ENCODE measurements around the gene PDE11A.

The PDE11A gene

DNA sequence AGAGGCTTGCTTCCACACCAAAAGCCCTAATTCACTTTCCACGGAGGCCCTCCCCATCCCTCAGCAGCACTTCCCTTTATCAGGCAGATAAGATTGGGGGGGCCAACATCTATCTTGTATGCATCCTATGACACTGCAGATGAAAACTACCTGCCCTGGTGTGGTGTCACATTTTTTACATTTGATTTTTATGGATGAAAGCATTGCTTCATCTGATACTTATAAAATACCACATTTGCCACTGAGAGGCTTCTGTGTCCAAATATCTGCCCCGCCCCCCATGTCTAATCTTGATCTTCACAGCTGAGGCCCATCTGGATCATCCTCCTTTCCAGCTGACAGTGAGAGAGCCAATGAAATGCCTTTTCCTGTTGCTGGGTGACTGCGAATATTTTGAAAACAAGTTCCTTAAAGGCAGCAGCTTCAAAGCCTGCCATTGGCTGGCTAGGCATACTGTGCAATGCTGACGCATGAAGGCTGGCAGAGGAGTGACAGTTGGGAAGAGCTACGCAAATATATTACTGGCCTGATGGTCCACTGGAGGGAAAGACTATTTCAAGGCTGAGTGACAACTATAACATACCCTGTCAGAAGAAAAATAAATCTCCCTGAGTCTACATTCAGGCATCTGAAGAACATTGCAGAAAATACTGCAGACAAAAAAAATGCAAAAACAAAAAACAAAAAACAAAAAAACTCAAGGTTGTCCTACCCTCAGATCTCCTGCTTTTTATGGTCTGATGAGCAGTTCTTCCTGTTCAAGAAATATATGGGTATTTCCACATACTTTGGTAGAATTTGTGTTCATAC is 318.7 kb downstream of the PDE11A start:
- peak; percentile 86 for DNase-seq

DNA sequence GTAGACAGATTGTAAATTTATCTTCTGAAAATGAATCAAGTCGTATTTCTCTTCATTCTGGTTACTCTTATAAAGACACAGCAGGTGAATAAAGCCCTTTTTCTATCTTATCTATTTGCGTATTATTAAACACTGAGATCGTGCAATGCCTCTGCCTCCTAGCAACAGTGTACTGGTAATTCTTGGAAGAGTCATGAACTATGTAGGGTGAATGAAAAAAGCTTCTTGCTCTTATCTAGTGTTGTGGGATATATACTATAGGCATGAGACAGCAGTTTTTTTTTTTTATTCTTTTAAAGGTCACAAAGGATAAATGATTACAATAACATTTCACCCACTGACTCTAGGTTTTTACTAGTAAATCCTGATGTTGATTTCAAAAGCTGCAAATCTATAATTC is 324.2 kb downstream of the PDE11A start:
- no peak for DNase-seq

DNA sequence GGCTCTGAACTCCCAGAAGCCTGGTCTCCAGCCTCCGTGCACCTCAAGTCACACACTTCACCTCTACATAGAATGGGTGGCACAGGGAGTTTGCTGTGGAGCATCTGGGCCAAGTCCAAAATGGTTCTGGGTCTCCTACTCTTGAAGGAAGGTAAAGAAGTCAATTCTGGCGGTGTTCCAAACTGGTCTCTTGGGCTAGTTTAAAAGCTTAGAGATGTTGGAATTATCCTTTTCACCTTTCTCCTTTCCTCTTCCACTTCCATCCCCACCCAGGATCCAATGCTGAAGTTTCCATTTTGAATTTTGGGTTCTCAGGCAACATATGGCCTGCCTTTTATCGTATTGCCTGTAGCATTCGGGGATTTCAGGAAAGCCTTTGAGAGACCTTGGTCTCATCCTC is 325.2 kb downstream of the PDE11A start:
- DNase-seq = no peak

DNA sequence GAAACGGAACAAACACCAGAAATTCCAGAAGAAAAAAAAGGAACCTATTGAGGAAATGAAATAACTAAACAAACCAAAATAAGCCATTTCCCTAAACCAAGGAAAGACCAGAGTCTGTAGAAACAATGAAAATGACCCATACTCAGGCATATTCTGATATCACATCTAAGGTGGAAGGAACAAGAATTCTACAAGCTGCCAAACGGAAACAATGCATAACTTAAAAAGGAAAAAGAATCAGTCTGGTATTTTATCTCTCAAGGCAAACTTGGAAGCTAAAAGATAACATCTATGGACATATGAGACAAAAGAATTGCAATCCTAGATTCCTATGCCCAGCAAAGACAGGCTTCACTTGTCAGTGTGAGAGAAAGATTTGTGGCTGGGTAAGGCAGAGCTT is 326.2 kb downstream of the PDE11A start:
- no peak for DNase-seq

DNA sequence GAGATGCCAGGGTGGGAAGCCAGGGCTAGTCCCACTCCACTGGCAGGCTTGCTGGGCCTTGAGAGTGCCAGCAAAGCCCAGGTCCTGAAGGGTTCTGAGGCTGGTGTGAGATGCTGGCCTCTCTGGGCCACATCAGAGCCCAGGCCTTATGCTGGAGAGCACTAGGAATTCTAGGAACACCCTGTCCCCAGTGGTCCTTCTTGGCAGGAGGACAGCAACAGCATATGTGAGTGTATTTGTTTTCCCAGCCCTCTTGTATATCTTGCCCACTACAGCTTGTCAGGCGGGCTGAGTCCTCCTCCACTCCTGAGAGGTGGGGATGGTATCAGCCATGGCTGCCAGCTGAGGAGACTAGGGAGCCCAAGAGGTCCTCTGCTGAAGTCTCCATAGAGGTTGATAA is 327.0 kb downstream of the PDE11A start:
- no peak for DNase-seq

DNA sequence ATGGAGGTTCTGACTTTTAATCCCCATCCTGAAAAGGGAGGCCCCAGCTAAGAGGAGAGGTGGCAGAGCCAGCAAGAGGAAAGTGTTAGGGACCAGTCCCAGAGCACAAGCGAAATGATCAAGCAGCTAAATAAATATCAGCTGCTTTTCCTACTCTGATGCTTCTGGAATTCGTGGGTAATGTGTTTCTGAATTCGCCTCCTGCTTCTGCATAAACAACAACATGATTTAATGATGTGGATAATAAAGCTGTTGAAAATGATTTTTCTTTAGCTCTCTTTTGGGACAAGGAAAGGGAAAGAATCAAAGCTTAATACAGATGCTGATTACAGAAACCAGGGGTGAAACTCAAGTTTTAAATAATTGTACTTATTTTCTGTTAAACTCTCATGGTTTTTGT is 329.7 kb downstream of the PDE11A start:
- DNase-seq = no peak

DNA sequence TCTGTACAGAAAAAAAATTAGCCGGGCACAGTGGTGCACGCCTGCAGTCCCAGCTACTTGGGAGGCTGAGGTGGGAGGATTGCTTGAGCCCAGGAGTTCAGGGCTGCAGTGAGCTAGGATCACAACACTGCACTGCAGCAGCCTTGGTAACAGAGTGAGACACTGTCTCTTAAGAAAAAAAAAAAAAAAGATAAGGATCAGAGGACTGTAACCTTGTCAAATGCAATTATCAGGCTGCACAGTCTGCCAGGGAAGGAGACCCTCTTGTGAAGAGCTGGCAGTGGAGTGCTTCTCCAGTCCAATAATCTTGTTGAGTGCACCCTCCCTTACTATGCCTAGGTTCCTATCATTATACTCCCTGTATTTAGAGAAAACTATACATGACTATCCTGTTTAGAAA is 330.7 kb downstream of the PDE11A start:
- no peak for DNase-seq

DNA sequence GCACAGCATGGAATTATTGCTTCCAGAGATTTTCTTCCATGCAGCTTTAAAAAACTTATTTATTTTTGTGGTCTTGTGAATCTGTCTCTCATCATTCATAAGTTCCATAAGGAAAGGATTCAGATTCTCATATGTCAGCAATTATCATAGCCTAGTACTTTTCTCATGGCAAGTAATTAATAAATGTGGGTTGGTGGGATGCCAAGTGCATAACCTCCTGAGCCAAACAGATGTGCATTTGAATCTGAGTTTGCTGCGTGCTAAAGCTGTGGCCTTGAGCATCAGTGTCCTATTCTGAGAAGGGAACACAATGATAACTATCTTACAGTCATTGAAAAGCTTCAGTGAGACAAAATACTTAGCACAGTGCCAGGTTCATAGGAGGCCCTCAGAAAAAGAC is 331.9 kb downstream of the PDE11A start:
- DNase-seq = no peak

DNA sequence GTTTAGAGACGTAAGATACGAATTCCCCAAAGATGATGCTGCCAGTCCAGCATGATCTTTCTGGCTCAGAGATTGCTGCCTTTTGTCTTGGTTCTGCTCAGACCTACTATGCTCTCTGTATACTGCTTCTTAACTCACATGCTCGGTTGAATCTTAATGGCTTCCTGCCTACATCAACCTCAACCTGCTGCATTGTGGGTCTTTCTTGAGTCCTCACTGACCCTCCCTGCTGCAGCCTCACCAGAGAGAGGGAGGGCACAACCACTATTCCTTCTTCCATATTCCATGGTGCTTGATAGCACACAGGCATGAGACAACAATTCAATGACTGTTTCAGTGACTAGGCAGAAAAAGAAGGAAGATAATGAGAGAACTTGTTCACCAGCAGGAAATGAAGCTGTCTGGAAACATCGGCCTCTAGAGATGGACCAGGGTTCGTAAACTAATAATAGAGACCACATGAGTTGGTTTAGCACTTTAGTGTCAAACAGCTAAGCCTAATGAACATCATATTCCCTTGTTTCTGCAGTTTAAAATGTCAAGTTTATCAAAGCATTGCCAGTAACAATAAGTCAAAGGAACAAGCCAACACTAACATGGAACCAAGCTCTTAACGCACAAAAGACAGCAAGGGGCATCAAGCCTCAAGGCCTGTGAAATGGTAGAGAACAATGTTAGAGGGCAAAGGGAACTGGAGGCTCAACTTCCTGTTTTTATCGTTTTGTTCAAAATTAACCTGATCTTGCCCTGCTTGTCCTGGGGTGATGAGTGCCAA is 333.9 kb downstream of the PDE11A start:
- peak; percentile 3 for DNase-seq

DNA sequence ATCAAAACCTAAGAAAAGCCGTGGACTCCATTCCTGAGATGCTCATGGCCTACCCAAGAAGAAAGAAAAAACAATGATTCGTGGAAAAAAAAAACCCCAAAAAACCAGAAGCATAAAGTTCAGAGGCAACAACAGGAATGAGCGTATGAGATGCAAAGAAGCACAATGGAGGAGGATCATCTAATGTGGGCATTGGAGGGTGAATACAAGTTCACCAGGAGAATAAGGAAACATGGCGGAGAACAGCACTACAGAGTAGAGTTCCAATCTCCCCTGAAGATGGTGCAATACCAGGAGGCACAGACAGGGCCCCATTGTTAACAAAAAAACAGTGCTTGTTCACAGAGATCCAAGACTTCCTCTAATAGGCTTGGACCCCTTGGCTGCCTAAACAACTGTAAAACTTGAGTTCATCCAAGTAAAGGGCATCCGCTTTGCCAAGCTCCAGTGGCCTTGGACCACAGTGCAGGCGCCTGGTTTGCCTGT is 337.2 kb downstream of the PDE11A start:
- DNase-seq = no peak

DNA sequence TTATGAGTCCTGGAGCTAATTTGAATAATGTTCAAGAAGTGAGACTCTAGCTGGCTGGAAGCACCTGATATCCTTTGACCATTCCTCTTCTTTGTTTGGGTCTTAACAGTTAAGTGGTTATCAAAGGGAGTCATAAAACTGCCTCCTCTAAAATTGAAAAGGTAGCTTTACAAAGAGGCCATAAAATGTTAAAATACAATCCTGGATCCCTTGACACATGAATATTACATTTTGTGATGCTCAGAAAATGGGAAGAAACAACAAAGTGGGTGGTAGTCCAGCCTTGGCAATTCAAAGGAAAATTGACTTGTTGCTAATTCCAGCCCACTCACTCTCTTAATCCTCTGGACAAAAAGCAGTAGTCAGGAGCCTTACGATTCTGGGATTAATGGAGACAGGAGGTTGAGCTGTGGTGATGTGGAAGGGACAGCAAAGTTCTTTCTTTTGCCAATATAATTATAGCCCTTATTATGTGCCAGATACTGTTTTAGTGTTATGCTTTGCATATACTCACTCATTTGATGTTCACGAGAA is 339.2 kb downstream of the PDE11A start:
- DNase-seq = no peak

DNA sequence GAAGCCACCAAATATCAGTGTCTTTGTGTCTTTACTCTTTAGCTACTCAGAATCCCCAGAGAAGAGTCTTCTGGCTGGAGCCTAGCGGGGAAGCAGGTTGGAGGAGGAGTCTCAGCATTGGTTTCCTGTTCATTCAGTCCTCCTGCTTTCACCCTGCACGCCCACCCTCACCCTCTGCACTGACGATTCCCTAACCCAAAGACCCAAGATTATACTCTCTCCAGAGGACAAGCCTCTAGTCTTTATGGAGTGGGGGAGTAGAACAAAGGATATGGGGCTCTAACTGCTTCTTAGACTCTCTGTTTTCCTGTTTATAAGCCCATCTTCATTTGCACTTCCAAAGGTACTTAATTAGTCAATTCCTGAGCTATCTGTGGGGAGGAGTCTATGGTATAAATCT is 341.2 kb downstream of the PDE11A start:
- no peak for DNase-seq

DNA sequence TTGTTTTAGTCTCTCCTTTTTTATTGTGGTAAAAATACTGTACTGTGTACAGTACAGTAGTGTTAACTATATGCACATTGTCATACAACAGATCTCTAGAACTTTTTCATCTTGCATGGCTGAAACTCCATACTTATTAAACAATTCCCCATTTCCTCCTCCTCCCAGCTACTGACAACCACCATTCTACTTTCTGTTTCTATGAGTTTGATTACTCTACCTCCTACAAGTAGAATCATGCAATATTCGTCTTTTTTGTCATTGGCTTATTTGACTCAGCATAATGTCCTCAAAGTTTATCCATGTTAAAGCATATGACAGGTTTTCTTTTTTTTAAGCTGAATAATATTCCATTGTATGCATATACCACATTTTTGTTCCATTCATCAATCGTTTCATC is 341.8 kb downstream of the PDE11A start:
- DNase-seq = no peak

DNA sequence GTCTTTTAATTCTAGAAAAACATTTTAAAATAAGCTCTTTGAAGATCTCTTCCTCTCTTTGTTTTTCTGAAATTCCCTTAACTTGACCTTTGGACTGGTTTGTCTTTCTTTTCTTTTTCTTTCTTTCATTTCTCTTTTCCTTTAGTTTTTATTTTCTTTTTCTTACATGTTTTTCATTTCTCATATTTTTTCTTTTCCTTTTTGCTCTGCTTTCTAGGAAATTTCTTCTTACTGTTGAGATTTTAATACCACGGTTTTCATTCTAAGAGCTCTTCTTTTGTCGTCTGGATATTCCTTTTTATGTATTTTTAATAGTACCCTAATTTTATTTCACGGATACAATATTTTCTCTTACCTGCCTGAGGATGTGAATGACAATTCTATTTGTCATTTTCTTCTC is 342.2 kb downstream of the PDE11A start:
- no peak for DNase-seq

DNA sequence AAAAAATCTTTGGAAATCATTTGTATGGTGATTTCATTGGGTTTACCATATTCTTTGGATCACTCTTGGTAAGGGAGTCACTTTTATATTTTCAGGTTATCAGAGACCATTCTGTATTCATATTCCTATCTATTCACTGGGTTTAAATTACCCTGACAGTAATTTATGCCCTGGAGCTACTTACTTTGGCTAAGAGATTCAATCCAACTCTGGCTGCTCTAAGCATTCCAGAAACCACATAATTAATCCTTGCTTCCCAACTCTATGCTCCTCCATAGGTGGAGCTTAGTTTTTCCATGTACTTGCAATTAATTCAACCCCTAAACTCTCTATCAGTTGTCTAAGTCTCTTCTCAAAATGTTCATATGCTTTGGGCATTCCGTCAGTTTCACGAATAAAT is 343.7 kb downstream of the PDE11A start:
- no peak for DNase-seq

DNA sequence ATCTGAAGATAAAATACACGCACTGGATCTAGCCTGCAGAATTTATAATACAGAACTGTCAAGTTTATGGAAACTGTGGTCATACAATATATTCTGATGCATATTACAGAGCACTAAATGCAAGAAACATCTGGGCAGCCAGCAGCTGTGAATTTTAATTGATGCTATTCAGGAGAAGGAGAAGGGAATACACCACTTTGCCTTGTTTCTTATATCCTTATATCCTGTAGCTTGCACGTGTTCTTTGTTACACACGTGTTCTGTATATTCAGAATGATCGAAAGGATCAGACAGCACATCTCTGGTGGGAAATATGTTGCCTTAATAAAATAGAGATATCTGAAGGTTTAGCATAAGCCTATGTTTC is 344.2 kb downstream of the PDE11A start:
- DNase-seq = no peak

DNA sequence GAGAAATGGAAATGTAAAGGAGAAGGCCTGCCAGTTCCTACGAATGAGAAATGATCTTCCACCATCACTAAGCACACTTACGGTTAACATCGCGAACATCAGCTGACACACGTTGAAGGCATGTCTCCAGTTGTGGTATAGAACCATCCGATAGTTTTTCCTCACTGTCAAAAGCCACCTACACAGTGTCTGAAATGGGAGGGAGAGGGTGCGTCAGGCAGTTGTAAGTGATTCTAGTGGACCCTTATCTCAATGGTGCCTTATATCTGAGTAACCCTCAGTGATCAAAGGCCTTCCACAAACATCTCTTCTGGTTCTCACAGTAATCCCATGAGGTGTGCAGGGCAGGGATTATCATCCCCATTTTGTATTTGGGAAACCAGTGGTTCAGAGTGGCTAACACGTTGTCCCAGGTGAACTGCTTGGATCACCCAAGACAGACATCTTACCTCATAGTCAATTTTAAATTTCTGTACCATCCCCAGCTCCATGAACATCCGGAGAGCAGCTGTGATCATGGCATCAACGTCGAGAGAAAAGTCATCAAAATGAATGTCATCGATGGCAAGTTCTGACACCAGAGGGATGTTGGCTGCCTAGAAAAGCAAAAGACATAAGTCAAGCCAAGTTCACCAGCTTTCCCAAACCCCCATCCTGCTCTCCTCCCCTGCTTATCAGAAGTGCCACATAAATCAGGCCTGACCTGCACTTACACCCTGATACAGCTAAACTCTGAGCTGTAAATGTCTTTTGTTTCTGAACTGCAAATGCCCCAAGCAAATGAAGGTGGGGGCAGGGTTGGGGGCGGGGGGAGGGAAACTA is 344.8 kb downstream of the PDE11A start:
- DNase-seq = no peak

DNA sequence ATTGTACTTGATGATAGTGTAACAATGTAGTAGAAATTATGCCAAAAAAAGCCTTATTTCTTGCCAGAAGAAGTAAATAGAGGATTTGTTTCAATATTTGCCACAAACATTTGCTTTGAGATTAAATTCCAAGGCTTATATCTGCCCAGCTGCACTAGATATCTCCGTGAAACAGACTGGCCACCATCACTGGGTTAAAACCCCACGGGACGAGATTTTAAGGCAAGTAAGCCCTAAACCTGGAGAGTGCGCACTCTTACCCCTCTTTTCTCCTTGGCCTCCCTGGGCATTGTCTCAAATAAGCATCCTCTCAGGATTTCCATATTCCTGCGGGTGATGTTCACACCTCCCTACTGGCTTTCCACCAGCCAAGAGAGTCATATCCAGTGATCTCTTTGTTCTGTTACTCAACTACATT is 345.6 kb downstream of the PDE11A start:
- DNase-seq = no peak

DNA sequence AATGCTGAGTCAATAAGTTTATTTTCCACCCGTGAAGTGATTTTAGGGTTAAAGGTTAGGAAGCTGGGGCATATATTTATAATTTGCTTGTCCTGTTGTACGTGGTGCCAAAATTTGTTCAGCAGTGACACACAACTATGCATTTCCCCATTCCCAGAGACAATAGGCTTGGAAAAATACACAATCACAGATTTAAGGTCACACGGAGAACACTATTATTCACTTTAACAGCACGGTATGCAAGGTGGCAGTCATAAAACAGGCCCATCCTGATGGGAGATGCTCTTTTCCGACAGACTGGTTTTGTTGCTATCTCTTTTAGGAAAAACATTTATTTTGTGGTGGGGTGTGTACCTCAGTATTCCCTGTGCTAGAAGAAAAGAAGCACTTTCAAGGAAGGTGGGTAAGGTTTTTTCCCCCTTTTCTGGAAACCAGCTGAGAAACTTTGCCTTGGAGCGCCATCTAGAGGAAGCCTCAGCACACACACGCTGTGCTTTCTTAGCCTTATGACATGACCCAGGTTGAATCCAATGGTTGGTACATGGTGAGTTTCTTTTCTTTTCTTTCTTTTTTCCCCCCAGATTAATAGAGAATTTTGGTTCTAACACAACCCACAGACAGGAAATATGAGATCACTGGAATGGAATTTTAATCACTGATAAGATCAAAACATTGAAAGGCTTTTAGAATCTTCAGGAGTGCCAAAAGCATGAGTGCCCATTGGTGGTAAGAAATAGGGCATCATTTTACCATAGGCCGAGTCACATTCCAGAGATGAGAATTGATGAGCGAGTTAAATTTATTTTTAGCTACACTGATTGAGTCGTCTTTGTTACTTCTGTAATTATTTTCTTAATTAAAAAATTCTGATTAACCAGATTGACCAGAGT is 347.9 kb downstream of the PDE11A start:
- peak; percentile 6 for DNase-seq

DNA sequence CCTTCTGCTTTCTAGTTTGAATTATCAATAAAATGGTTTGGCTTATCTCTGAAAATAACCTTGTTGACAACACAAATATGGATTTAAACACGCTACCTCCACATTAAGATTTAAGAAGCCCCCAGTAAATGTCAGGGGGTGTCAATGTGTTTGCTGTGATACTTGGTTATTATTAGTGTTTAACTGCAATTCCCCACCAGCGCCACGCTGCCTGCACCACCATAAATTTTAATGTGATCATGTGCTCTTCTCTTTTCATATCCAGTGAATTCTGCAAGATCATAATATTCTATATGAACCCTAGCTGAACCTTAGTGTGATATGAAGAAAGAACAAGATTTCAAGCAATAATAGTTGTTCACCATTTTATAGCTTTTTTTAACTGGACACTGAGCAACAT is 349.3 kb downstream of the PDE11A start:
- no peak for DNase-seq

DNA sequence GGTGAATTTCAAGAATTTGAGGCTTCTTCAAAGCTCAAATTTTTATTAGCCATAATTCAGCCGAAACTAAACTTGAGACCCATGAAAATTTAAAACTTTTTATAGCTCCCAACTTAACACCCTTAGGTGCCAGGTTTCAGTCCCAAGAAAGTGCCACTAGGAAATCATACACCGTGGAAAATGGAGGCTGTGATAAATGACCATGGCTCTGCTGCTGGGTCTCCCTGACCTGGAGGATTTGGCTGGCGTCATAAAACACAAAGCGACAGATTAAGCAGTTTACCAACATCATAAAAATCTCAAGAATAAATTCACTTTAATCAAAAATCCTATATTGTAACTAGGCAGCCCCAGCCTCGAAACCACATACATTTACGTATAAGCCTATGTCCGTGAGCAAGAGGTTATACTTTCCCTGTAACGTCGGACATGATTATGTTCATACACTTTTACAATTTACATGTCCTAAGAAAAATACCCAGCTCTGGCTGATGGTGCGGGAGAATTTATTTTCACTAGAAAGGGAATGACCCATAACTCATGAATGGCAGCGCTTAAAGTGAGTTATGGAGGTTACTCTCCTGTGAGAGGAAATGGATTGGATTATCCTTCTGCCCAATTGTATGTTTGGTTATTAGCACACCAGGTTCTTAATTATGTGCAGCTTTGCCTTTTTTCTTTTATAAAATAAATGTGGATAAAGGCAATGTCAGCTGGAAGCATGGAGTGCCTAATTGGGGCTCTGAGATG is 350.6 kb downstream of the PDE11A start:
- no peak for DNase-seq

Data from MV-4-11 (cell line).